ENCODE data around the gene MED23. TPM values are rescaled to one million over a fixed set of nuclear protein-coding genes. Genes with fewer than 3 reads are reported as not detected.

MED23 gene
- total and polyA plus RNA-seq, 2 donors: 11.2 to 66.9 TPM

- Histone ChIP-seq H3K4me3 (ENCODE audit: low read depth, low read length) (no peak overlapping the region), H3K27ac (ENCODE audit: low read depth) (no peak overlapping the region), H3K4me1 (ENCODE audit: insufficient read depth) (no peaks in the 10 kb centered on the region), H3K36me3 (ENCODE audit: insufficient read depth) (no peaks in the 10 kb centered on the region)
- DNase-seq (ENCODE audit: extremely low spot score): no peak
These were observed 18.2 kb upstream of the MED23 start for GRCh38 chr6:131646249-131646670.

- Histone ChIP-seq H3K36me3 (ENCODE audit: insufficient read depth) (no peaks in the 10 kb centered on the region), H3K4me1 (ENCODE audit: insufficient read depth) (no peaks in the 10 kb centered on the region), H3K27ac (ENCODE audit: low read depth) (no peak overlapping the region), H3K4me3 (ENCODE audit: low read depth, low read length) (no peak overlapping the region)
- WGBS: 89% methylated on average over 2 of the region's 2 CpGs
- no peak for DNase-seq (ENCODE audit: extremely low spot score)
These were observed 17.8 kb upstream of the MED23 start for GRCh38 chr6:131645846-131646245.

GRCh38 chr6:131644921-131645320 lies 16.9 kb upstream of the MED23 start:
- no peak for DNase-seq (ENCODE audit: extremely low spot score)
- 80% methylated on average over 1 of the region's 1 CpG for WGBS

GRCh38 chr6:131643855-131644460 lies 15.9 kb upstream of the MED23 start:
- Histone ChIP-seq H3K36me3 (ENCODE audit: insufficient read depth) (no peaks in the 10 kb centered on the region), H3K27ac (ENCODE audit: low read depth) (no peak overlapping the region), H3K4me1 (ENCODE audit: insufficient read depth) (no peaks in the 10 kb centered on the region), H3K4me3 (ENCODE audit: low read depth, low read length) (no peak overlapping the region)
- WGBS: 66% methylated on average over 2 of the region's 2 CpGs
- DNase-seq (ENCODE audit: extremely low spot score): no peak

More at GRCh38 chr6:131644921-131645320, 16.9 kb upstream of the MED23 start:
- no peak overlapping the region for H3K4me3 ChIP-seq (ENCODE audit: low read depth, low read length)
- H3K36me3 ChIP-seq (ENCODE audit: insufficient read depth): no peaks in the 10 kb centered on the region
- H3K27ac ChIP-seq (ENCODE audit: low read depth): no peak overlapping the region
- no peaks in the 10 kb centered on the region for H3K4me1 ChIP-seq (ENCODE audit: insufficient read depth)

- Histone ChIP-seq H3K4me1 (ENCODE audit: insufficient read depth) (no peaks in the 10 kb centered on the region), H3K4me3 (ENCODE audit: low read depth, low read length) (no peak overlapping the region), H3K27ac (ENCODE audit: low read depth) (no peak overlapping the region), H3K36me3 (ENCODE audit: insufficient read depth) (no peaks in the 10 kb centered on the region)
- 69% methylated on average over 3 of the region's 3 CpGs for WGBS
- DNase-seq (ENCODE audit: extremely low spot score): no peak
These were observed 15.1 kb upstream of the MED23 start for GRCh38 chr6:131642987-131643611.

- Histone ChIP-seq H3K27ac (ENCODE audit: low read depth) (no peak overlapping the region), H3K4me3 (ENCODE audit: low read depth, low read length) (no peak overlapping the region)
These were observed 14.5 kb upstream of the MED23 start for GRCh38 chr6:131642565-131642964.

GRCh38 chr6:131641554-131641953 lies 13.5 kb upstream of the MED23 start:
- 93% methylated on average over 1 of the region's 1 CpG for WGBS
- Histone ChIP-seq H3K27ac (ENCODE audit: low read depth) (no peak overlapping the region), H3K4me1 (ENCODE audit: insufficient read depth) (no peaks in the 10 kb centered on the region), H3K4me3 (ENCODE audit: low read depth, low read length) (no peak overlapping the region), H3K36me3 (ENCODE audit: insufficient read depth) (no peaks in the 10 kb centered on the region)
- DNase-seq (ENCODE audit: extremely low spot score): no peak

More at GRCh38 chr6:131642565-131642964, 14.5 kb upstream of the MED23 start:
- WGBS: 83% methylated on average over 6 of the region's 6 CpGs
- Histone ChIP-seq H3K4me1 (ENCODE audit: insufficient read depth) (no peaks in the 10 kb centered on the region), H3K36me3 (ENCODE audit: insufficient read depth) (no peaks in the 10 kb centered on the region)
- DNase-seq (ENCODE audit: extremely low spot score): no peak

- no peaks in the 10 kb centered on the region for H3K4me1 ChIP-seq (ENCODE audit: insufficient read depth)
- H3K36me3 ChIP-seq (ENCODE audit: insufficient read depth): no peaks in the 10 kb centered on the region
- 82% methylated on average over 3 of the region's 3 CpGs for WGBS
- H3K4me3 ChIP-seq (ENCODE audit: low read depth, low read length): no peak overlapping the region
- no peak for DNase-seq (ENCODE audit: extremely low spot score)
- no peak overlapping the region for H3K27ac ChIP-seq (ENCODE audit: low read depth)
These were observed 12.5 kb upstream of the MED23 start for GRCh38 chr6:131640576-131640975.

- no peak overlapping the region for H3K4me3 ChIP-seq (ENCODE audit: low read depth, low read length)
- no peak overlapping the region for H3K27ac ChIP-seq (ENCODE audit: low read depth)
- no peaks in the 10 kb centered on the region for H3K4me1 ChIP-seq (ENCODE audit: insufficient read depth)
- H3K36me3 ChIP-seq (ENCODE audit: insufficient read depth): no peaks in the 10 kb centered on the region
- no peak for DNase-seq (ENCODE audit: extremely low spot score)
- WGBS: 56% methylated on average over 2 of the region's 2 CpGs
These were observed 12.1 kb upstream of the MED23 start for GRCh38 chr6:131640100-131640499.

GRCh38 chr6:131638013-131638412 lies 10.0 kb upstream of the MED23 start:
- Histone ChIP-seq H3K4me3 (ENCODE audit: low read depth, low read length) (no peak overlapping the region), H3K4me1 (ENCODE audit: insufficient read depth) (no peaks in the 10 kb centered on the region), H3K36me3 (ENCODE audit: insufficient read depth) (no peaks in the 10 kb centered on the region), H3K27ac (ENCODE audit: low read depth) (no peak overlapping the region)
- DNase-seq (ENCODE audit: extremely low spot score): no peak
- 76% methylated on average over 2 of the region's 2 CpGs for WGBS

- no peak within 1 kb of the TSS for H3K27ac ChIP-seq (ENCODE audit: low read depth)
- no peaks in the 10 kb centered on the region for H3K36me3 ChIP-seq (ENCODE audit: insufficient read depth)
- no peak for DNase-seq (ENCODE audit: extremely low spot score)
- H3K4me1 ChIP-seq (ENCODE audit: insufficient read depth): no peaks in the 10 kb centered on the region
- no peak within 1 kb of the TSS for H3K4me3 ChIP-seq (ENCODE audit: low read depth, low read length)
- 75% methylated on average over 10 of the region's 10 CpGs for WGBS
These were observed 9.1 kb upstream of the MED23 start, which contains the start of gene ENPP3 for GRCh38 chr6:131636880-131637792. Gene ENPP3, plus strand, starts transcription at chr6:131637302. Its CDS starts 83 bp downstream, at chr6:131637385.

- Histone ChIP-seq H3K4me3 (ENCODE audit: low read depth, low read length) (no peak overlapping the region), H3K4me1 (ENCODE audit: insufficient read depth) (no peaks in the 10 kb centered on the region), H3K36me3 (ENCODE audit: insufficient read depth) (no peaks in the 10 kb centered on the region), H3K27ac (ENCODE audit: low read depth) (no peak overlapping the region)
- 86% methylated on average over 11 of the region's 11 CpGs for WGBS
- DNase-seq (ENCODE audit: extremely low spot score): no peak
These were observed 7.6 kb upstream of the MED23 start for GRCh38 chr6:131635384-131636340.

All from urinary bladder (tissue), 4 donors.